HCT116 (cell line): ENCODE data around the gene CALHM2. TPM values are rescaled to one million over a fixed set of nuclear protein-coding genes. Genes with fewer than 3 reads are reported as not detected.

Experiments
- ATAC-seq: fragments of 200-7000 bp; cut with Tn5 transposase; 2 replicates; pipeline ENCODE4 v1.9.1; 2020; ENCODE audit warnings: mild to moderate bottlenecking, moderate library complexity
- BruUV-seq: library from RNA; stranded (reverse); fragments of 400-500 nt; replicated peaks from 2 replicates; lab custom pipeline; 2021; lab: Mats Ljungman, UMichigan
- CTCF ChIA-PET: fragments of 300-600 bp; sonication (Branson Sonifier 250); formaldehyde crosslinking; loops from one replicate; lab custom pipeline; 2021; ENCODE audit warnings: antibody characterized with exemption; lab: Charles Lee
- POLR2A ChIA-PET: fragments of 300-600, 350-600 bp; sonication (Branson Sonifier 250); formaldehyde crosslinking; loops from one replicate; lab custom pipeline; 2021; ENCODE audit warnings: antibody characterized with exemption; lab: Charles Lee
- RAD21 ChIA-PET, 2 experiments: fragments of 300-600 bp; sonication (Branson Sonifier 250); formaldehyde crosslinking; loops; one replicate each; lab custom pipeline; 2023; ENCODE audit warnings: low total read pairs in 2 of 2; ENCODE audit not compliant: uncharacterized antibody in 2 of 2, unreplicated experiment in 2 of 2, low non-redundant PET in 1 of 2; lab: Charles Lee
- DNase-seq: peaks from one replicate; pipeline ENCODE4 v3.0.0-alpha.2; 2010; ENCODE audit warnings: low read depth, low spot score
- H2AFZ ChIP-seq: fragments of 200-600 bp; shearing (Covaris generic), sonication (generic); 2 replicates; pipeline ENCODE4 v1.6.1; 2017; ENCODE audit warnings: low read depth, mixed run types, mixed read lengths, antibody characterized with exemption, low read length; ENCODE audit not compliant: poor library complexity, severe bottlenecking
- H3K27ac ChIP-seq: 2 replicates; pipeline ENCODE4 v1.5.1; 2012; ENCODE audit warnings: low read depth, low read length
- H3K27me3 ChIP-seq: fragments of 200-600 bp; sonication (generic); 2 replicates; pipeline ENCODE4 v1.6.1; 2016; ENCODE audit warnings: mixed run types, low read length, mixed read lengths; ENCODE audit not compliant: insufficient read depth
- H3K36me3 ChIP-seq, 2 experiments: fragments of 200-500 bp in 1 of 2; fragments of 200-600 bp in 1 of 2; sonication (Bioruptor generic) in 1 of 2; sonication (generic) in 1 of 2; 2 replicates each; pipeline versions ENCODE4 v1.5.1 to v1.6.1; 2014 to 2016; ENCODE audit warnings: low read length in 2 of 2, inconsistent platforms in 1 of 2, mixed read lengths in 1 of 2, mixed run types in 1 of 2; ENCODE audit not compliant: insufficient read depth in 2 of 2, control insufficient read depth in 1 of 2
- H3K4me1 ChIP-seq, 2 experiments: fragments of 200-600 bp in 1 of 2; sonication (generic) in 1 of 2; 2 replicates each; pipeline versions ENCODE4 v1.5.1 to v1.6.1; 2012 to 2017; ENCODE audit warnings: low read length in 2 of 2, inconsistent platforms in 1 of 2, mild to moderate bottlenecking in 1 of 2, mixed read lengths in 1 of 2, mixed run types in 1 of 2, moderate library complexity in 1 of 2; ENCODE audit not compliant: insufficient read depth in 2 of 2, control insufficient read depth in 1 of 2
- H3K4me2 ChIP-seq: fragments of 200-600 bp; sonication (generic); 2 replicates; pipeline ENCODE4 v1.6.1; 2017; ENCODE audit warnings: mixed run types, low read length, mixed read lengths
- H3K4me3 ChIP-seq, 2 experiments: fragments of 200-600 bp in 1 of 2; sonication (generic) in 1 of 2; replicated peaks in 1 of 2; 2 replicates each; pipeline ENCODE4 v1.5.1; 2011 to 2016; ENCODE audit warnings: low read length in 2 of 2, control low read depth in 1 of 2, low read depth in 1 of 2, mild to moderate bottlenecking in 1 of 2, mixed read lengths in 1 of 2, mixed run types in 1 of 2
- H3K79me2 ChIP-seq: fragments of 200-600 bp; sonication (generic); 2 replicates; pipeline ENCODE4 v1.6.1; 2017; ENCODE audit warnings: mild to moderate bottlenecking, mixed run types, low read length, moderate library complexity, mixed read lengths; ENCODE audit not compliant: insufficient read depth
- H3K9ac ChIP-seq: fragments of 200-600 bp; sonication (generic); 2 replicates; pipeline ENCODE4 v1.6.1; 2016; ENCODE audit warnings: low read length, mixed read lengths
- H3K9me2 ChIP-seq: fragments of 200-600 bp; sonication (generic), shearing (Covaris generic); 2 replicates; pipeline ENCODE4 v1.6.1; 2017; ENCODE audit warnings: mixed run types, mild to moderate bottlenecking, moderate library complexity; ENCODE audit not compliant: insufficient read depth
- H3K9me3 ChIP-seq, 2 experiments: fragments of 200-500 bp in 1 of 2; fragments of 200-600 bp in 1 of 2; sonication (Bioruptor generic) in 1 of 2; sonication (generic) in 1 of 2; 2 replicates each; pipeline ENCODE4 v1.6.1; 2014 to 2017; ENCODE audit warnings: low read length in 2 of 2, mixed read lengths in 2 of 2, inconsistent platforms in 1 of 2, low read depth in 1 of 2, mild to moderate bottlenecking in 1 of 2, mixed run types in 1 of 2, moderate library complexity in 1 of 2; ENCODE audit not compliant: control insufficient read depth in 1 of 2, insufficient read depth in 1 of 2
- H4K20me1 ChIP-seq: fragments of 200-600 bp; sonication (generic), shearing (Covaris generic); 2 replicates; pipeline ENCODE4 v1.6.1; 2017; ENCODE audit warnings: mixed run types, mild to moderate bottlenecking, moderate library complexity; ENCODE audit not compliant: insufficient read depth
- ATF3 ChIP-seq: IDR thresholded peaks from 2 replicates; pipeline ENCODE4 v1.6.1; 2012
- CBX3 ChIP-seq: IDR thresholded peaks from 2 replicates; pipeline ENCODE4 v1.6.1; 2012; ENCODE audit warnings: low read depth
- CEBPB ChIP-seq: IDR thresholded peaks from 2 replicates; pipeline ENCODE4 v1.6.1; 2012; ENCODE audit warnings: low read depth
- CTCF ChIP-seq, 3 experiments: fragments of 200-600 bp in 1 of 3; sonication (generic) in 1 of 3; IDR thresholded peaks in 2 of 3; conservative IDR thresholded peaks in 1 of 3; 2 replicates each; pipeline ENCODE4 v1.5.1; 2012 to 2017; ENCODE audit warnings: low read depth in 2 of 3, low read length in 2 of 3, antibody characterized with exemption in 1 of 3, borderline replicate concordance in 1 of 3, control low read depth in 1 of 3, mild to moderate bottlenecking in 1 of 3, mixed read lengths in 1 of 3, mixed run types in 1 of 3, moderate library complexity in 1 of 3; ENCODE audit not compliant: insufficient read depth in 1 of 3
- EZH2phosphoT487 ChIP-seq: fragments of 200-600 bp; IDR thresholded peaks from 2 replicates; pipeline ENCODE4 v1.6.1; 2018; ENCODE audit warnings: antibody characterized with exemption, borderline replicate concordance
- FOSL1 ChIP-seq: IDR thresholded peaks from 2 replicates; pipeline ENCODE4 v1.6.1; 2012; ENCODE audit warnings: low read depth
- JUND ChIP-seq: IDR thresholded peaks from 2 replicates; pipeline ENCODE4 v1.6.1; 2012
- MAX ChIP-seq: IDR thresholded peaks from 2 replicates; pipeline ENCODE4 v1.6.1; 2012
- POLR2A ChIP-seq: IDR thresholded peaks from 2 replicates; pipeline ENCODE4 v1.7.0; 2011; ENCODE audit warnings: borderline replicate concordance; ENCODE audit not compliant: insufficient read depth, insufficient read length; ENCODE audit errors: extremely low read depth
- POLR2AphosphoS5 ChIP-seq: IDR thresholded peaks from 2 replicates; pipeline ENCODE4 v1.6.1; 2011; ENCODE audit warnings: mild to moderate bottlenecking, low read depth, low read length, moderate library complexity
- RAD21 ChIP-seq: IDR thresholded peaks from 2 replicates; pipeline ENCODE4 v1.6.1; 2012; ENCODE audit warnings: low read depth, mild to moderate bottlenecking
- REST ChIP-seq: IDR thresholded peaks from 2 replicates; pipeline ENCODE4 v1.6.1; 2012; ENCODE audit warnings: low read depth
- SIN3A ChIP-seq: IDR thresholded peaks from 2 replicates; pipeline ENCODE4 v1.6.1; 2012; ENCODE audit warnings: low read depth
- SP1 ChIP-seq: IDR thresholded peaks from 2 replicates; pipeline ENCODE4 v1.6.1; 2012; ENCODE audit warnings: low read depth
- SRF ChIP-seq: IDR thresholded peaks from 2 replicates; pipeline ENCODE4 v1.6.1; 2012; ENCODE audit warnings: low read depth
- TCF7L2 ChIP-seq: IDR thresholded peaks from 2 replicates; pipeline ENCODE4 v1.7.0; 2011; ENCODE audit warnings: borderline replicate concordance, inconsistent platforms; ENCODE audit not compliant: insufficient read depth, insufficient read length; ENCODE audit errors: extremely low read depth
- YY1 ChIP-seq: IDR thresholded peaks from 2 replicates; pipeline ENCODE4 v1.6.1; 2011; ENCODE audit warnings: low read length, low read depth, moderate library complexity, mild to moderate bottlenecking; ENCODE audit not compliant: insufficient replicate concordance; ENCODE audit errors: extremely low read depth
- ZFX ChIP-seq: fragments of 450-650 bp; IDR thresholded peaks from 2 replicates; pipeline ENCODE4 v1.6.1; 2017
- ZNF274 ChIP-seq: fragments of 200-500 bp; sonication (Bioruptor generic); IDR thresholded peaks from 2 replicates; pipeline ENCODE4 v1.6.1; 2014; ENCODE audit warnings: mild to moderate bottlenecking, low read depth, low read length, inconsistent platforms
- intact Hi-C: fragments of 100-400 bp; cut with micrococcal nuclease; formaldehyde crosslinking; loops from 2 replicates; pipeline ENCODE4 v1.10.0; 2022
- total RNA-seq: library from RNA; stranded (reverse); gene quantifications from one replicate; pipeline ENCODE4 v1.2.1, GENCODE V29; 2021; ENCODE audit not compliant: unreplicated experiment
- TF ChIP-seq, protein P1 (sequence below): IDR thresholded peaks from 2 replicates; pipeline ENCODE4 v1.6.1; 2011; ENCODE audit warnings: mild to moderate bottlenecking, low read length, moderate library complexity; ENCODE audit not compliant: insufficient replicate concordance; ENCODE audit errors: extremely low read depth

Gene CALHM2
- total RNA-seq, 1 experiment from 2014 or later, result 46.1 TPM

DNA sequence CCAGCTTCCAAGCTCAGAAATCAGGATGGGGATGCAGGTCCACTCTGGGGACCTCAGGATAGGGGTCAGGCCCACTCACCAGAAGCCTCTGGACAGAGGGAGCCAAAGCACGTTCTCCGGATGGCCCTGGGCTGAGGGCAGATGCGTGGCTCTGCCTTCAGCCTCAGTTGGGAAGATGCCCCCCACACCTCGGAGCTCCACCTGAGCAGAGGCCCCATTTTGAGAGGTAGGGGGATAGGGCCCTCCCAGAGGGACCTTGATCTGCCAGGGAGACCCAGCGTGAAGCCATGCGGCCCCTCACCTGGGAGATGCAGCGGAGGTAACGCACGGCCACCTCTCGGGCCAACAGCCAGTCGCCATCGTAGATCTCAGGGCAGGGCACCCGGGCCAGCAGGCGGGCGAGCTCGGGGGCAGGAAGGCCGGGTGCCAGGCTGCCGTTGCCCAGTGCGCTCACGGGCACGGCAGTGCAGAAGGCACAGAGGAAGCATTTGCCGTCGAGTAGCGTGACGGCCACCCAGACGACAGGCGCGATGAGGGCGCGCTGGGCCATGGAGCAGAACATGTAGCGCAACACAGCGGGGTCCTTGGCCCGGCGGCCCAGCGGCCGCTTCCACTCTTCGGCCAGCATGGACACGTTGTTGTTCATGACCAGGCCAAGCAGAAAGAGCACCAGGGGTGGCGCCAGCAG is 5.9 kb upstream of the CALHM2 start:
- no peaks in the 10 kb centered on the region for H3K9me3 ChIP-seq
- no peaks in the 10 kb centered on the region for H4K20me1 ChIP-seq
- intact Hi-C loops, result no loop called here
- ChIA-PET POLR2A (interaction anchor here (0.8 kb wide), 1 partner anchor 53 kb away, joined by 5 read pairs; no protein-coding TSS in a partner anchor), RAD21 (no interaction called here), CTCF (no interaction called here)
- H3K4me1 ChIP-seq, result peaks cover 0 to 10% of the 10 kb centered on the region in 2 experiments; a peak in 3 of 4 replicates
- no peak overlapping the region for H3K4me3 ChIP-seq
- H3K9ac ChIP-seq, result no peak overlapping the region
- H3K36me3 ChIP-seq, result no peaks in the 10 kb centered on the region
- no peak for ATAC-seq
- no peaks in the 10 kb centered on the region for H3K27me3 ChIP-seq
- H3K27ac ChIP-seq, result no peak overlapping the region
- H3K4me2 ChIP-seq, result no peak overlapping the region
- no peak overlapping the region for H2AFZ ChIP-seq
- H3K79me2 ChIP-seq, result no peaks in the 10 kb centered on the region
- H3K9me2 ChIP-seq, result no peaks in the 10 kb centered on the region
- DNase-seq, result no peak
- TF ChIP-seq POLR2A (no peak), ZNF274 (no peak), SP1 (no peak), EZH2phosphoT487 (no peak), REST (no peak), FOSL1 (no peak), ZFX (no peak), SRF (no peak), TCF7L2 (no peak), CBX3 (no peak), SIN3A (no peak), MAX (no peak), YY1 (no peak), POLR2AphosphoS5 (no peak), JUND (no peak), CTCF (IDR thresholded peaks at IDR 0.05 in 2 of 3, conservative IDR thresholded peaks at IDR 0.05 in 1 of 3; ENCODE audit: borderline replicate concordance in 1 of 3, insufficient read depth in 1 of 3, low read depth in 2 of 3, low read length in 2 of 3) (no peak), CEBPB (no peak), ATF3 (no peak), RAD21 (no peak)
- TF ChIP-seq, protein P1, sequence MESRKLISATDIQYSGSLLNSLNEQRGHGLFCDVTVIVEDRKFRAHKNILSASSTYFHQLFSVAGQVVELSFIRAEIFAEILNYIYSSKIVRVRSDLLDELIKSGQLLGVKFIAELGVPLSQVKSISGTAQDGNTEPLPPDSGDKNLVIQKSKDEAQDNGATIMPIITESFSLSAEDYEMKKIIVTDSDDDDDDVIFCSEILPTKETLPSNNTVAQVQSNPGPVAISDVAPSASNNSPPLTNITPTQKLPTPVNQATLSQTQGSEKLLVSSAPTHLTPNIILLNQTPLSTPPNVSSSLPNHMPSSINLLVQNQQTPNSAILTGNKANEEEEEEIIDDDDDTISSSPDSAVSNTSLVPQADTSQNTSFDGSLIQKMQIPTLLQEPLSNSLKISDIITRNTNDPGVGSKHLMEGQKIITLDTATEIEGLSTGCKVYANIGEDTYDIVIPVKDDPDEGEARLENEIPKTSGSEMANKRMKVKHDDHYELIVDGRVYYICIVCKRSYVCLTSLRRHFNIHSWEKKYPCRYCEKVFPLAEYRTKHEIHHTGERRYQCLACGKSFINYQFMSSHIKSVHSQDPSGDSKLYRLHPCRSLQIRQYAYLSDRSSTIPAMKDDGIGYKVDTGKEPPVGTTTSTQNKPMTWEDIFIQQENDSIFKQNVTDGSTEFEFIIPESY, result no peak
- BruUV-seq, result no TSS peak
